Lung (tissue), 12 donors: ENCODE measurements around the gene ANKS1B. TPM values are rescaled to one million over a fixed set of nuclear protein-coding genes. Genes with fewer than 3 reads are reported as not detected.
"Not testable (repeated sequence)": the region's sequence is repeated elsewhere in the genome, so short reads cannot be mapped to it uniquely, and the experiment has no call there.

ENCODE experiments used
- ATAC-seq: fragments of 200-7000 bp; cut with Tn5 transposase; one replicate; pipeline ENCODE4 v1.9.1; 2020; ENCODE audit warnings: moderate number of reproducible peaks; ENCODE audit not compliant: insufficient read depth, low FRiP score
- DNase-seq, 3 donors: peaks; one replicate each; pipeline ENCODE4 v3.0.0-alpha.2; 2013 to 2017
- H3K27ac ChIP-seq, 2 donors: one replicate each; pipeline ENCODE4 v1.5.1; 2013; ENCODE audit warnings: mild to moderate bottlenecking in 2 of 2, moderate library complexity in 2 of 2, control low read depth in 1 of 2, inconsistent platforms in 1 of 2, low read depth in 1 of 2, low read length in 1 of 2
- H3K27me3 ChIP-seq, 3 donors: one replicate each; pipeline ENCODE4 v1.5.1; 2013; ENCODE audit warnings: low read length in 2 of 3; ENCODE audit not compliant: control insufficient read depth in 3 of 3, insufficient read depth in 3 of 3
- H3K36me3 ChIP-seq, 4 donors: one replicate each; pipeline ENCODE4 v1.5.1; 2013; ENCODE audit warnings: low read length in 4 of 4, mild to moderate bottlenecking in 1 of 4, moderate library complexity in 1 of 4; ENCODE audit not compliant: control insufficient read depth in 4 of 4, insufficient read depth in 4 of 4
- H3K4me1 ChIP-seq, 5 donors: one replicate each; pipeline ENCODE4 v1.5.1; 2013; ENCODE audit warnings: low read length in 5 of 5, mild to moderate bottlenecking in 2 of 5, moderate library complexity in 1 of 5; ENCODE audit not compliant: control insufficient read depth in 5 of 5, insufficient read depth in 5 of 5
- H3K4me3 ChIP-seq: one replicate; pipeline ENCODE4 v1.5.1; 2013; ENCODE audit warnings: mild to moderate bottlenecking, control low read depth, moderate library complexity
- H3K9ac ChIP-seq, 2 donors: one replicate each; pipeline ENCODE4 v1.5.1; 2013; ENCODE audit warnings: low read length in 2 of 2, control low read depth in 1 of 2; ENCODE audit not compliant: insufficient read depth in 1 of 2
- H3K9me3 ChIP-seq, 4 donors: one replicate each; pipeline ENCODE4 v1.5.1; 2013; ENCODE audit warnings: low read length in 3 of 4, mild to moderate bottlenecking in 1 of 4, moderate library complexity in 1 of 4; ENCODE audit not compliant: control insufficient read depth in 4 of 4, insufficient read depth in 3 of 4
- WGBS, 2 donors: extraction: QIAGEN DNeasy Blood & Tissue Kit; methylation state at CpG; one replicate each; pipeline ENCODE4 v1.1.7; 2013; 5-methylcytosine and 5-hydroxymethylcytosine counted together
- polyA plus RNA-seq, 2 donors: library from polyadenylated mRNA; stranded (reverse); fragments of 200-250 nt; gene quantifications; one replicate each; pipeline ENCODE4 v1.2.1, GENCODE V29; 2013
- total RNA-seq, 2 donors: library from RNA; depleted of rRNA in 1 of 2; stranded (reverse); fragments of >200 nt in 1 of 2; gene quantifications; one replicate each; pipeline ENCODE4 v1.2.1, GENCODE V29; 2014 to 2021
- TF ChIP-seq, protein P1 (sequence below): IDR thresholded peaks from 2 replicates; pipeline ENCODE4 v1.5.1; 2012; ENCODE audit warnings: mild to moderate bottlenecking; ENCODE audit errors: control extremely low read depth, extremely low read depth
- donor health status: control.
- donor health status: control.
- donor health status: Bipolar disorder and iron deficiency.
- donor health status: healthy.
- donor health status: DM: yes; HTN: yes; CAD: no.

The ANKS1B gene
- total and polyA plus RNA-seq, 4 donors = 0.32 to 10.3 (median 3.7) TPM

DNA sequence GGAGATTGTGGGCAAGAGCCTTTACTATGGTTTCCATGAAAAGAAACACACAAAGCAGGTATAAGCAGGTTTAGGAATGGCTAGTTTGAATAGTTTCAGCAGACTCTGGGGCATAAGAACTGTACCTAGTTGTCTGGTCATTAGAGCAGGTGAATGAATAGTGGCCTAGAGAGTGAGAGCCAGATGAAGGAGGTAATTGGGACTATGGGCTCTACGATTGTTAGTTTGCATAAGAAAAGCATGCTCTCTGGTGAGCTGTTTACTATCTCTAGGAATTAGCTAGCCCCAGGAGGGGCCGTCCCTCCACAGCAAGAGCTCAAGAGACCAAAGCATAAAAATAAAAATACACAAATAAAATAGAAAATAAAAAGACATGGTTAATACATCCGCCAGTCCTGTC is 734.6 kb downstream of the ANKS1B start:
- no peaks in the 10 kb centered on the region for H3K4me1 ChIP-seq
- no peak overlapping the region for H3K27ac ChIP-seq
- no peaks in the 10 kb centered on the region for H3K27me3 ChIP-seq
- TF ChIP-seq, protein P1, sequence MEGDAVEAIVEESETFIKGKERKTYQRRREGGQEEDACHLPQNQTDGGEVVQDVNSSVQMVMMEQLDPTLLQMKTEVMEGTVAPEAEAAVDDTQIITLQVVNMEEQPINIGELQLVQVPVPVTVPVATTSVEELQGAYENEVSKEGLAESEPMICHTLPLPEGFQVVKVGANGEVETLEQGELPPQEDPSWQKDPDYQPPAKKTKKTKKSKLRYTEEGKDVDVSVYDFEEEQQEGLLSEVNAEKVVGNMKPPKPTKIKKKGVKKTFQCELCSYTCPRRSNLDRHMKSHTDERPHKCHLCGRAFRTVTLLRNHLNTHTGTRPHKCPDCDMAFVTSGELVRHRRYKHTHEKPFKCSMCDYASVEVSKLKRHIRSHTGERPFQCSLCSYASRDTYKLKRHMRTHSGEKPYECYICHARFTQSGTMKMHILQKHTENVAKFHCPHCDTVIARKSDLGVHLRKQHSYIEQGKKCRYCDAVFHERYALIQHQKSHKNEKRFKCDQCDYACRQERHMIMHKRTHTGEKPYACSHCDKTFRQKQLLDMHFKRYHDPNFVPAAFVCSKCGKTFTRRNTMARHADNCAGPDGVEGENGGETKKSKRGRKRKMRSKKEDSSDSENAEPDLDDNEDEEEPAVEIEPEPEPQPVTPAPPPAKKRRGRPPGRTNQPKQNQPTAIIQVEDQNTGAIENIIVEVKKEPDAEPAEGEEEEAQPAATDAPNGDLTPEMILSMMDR = no peak
- no peak for ATAC-seq
- H3K4me3 ChIP-seq = no peak overlapping the region
- no peak for DNase-seq
- 78 to 83% methylated on average over 3 of the region's 3 CpGs for WGBS, 2 donors
- H3K36me3 ChIP-seq = no peaks in the 10 kb centered on the region
- H3K9ac ChIP-seq = no peak overlapping the region
- H3K9me3 ChIP-seq = peaks cover 0 to 2% (median 0%) of the 10 kb centered on the region in 4 donors

- Histone ChIP-seq H3K4me1 (no peaks in the 10 kb centered on the region), H3K27ac (no peak overlapping the region), H3K27me3 (no peaks in the 10 kb centered on the region), H3K36me3 (no peaks in the 10 kb centered on the region), H3K9me3 (peaks cover 0 to 2% (median 0%) of the 10 kb centered on the region in 4 donors), H3K9ac (no peak overlapping the region), H3K4me3 (no peak overlapping the region)
- DNase-seq (no peak), ATAC-seq (no peak)
- 69 to 73% methylated on average over 4 of the region's 4 CpGs for WGBS, 2 donors
- TF ChIP-seq, protein P1 = no peak
Observed at GRCh38 chr12:99249543-99249942, 735.2 kb downstream of the ANKS1B start.

DNA sequence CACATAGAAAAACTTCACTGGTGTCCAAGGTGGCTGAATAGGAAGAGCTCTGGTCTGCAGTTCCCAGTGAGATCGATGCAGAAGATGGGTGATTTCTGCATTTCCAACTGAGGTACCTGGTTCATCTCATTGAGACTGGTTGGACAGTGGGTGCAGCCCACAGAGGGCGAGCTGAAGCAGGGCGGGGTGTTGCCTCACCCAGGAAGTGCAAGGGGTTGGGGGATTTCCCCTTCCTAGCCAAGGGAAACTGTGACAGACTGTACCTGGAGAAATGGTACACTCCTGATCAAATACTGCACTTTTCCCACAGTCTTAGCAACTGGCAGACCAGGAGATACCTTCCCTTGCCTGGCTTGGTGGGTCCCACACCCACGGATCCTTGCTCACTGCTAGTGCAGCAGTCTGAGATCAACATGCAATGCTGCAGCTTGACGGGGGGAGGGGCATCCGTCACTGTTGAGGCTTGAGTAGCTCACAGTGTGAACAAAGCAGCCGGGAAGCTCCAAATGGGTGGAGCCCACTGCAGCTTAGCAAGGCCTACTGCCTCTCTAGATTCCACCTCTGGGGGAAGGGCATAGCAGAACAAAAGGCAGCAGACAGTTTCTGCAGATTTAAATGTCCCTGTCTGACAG is 746.7 kb downstream of the ANKS1B start:
- ATAC-seq, H3K27me3 ChIP-seq, H3K9ac ChIP-seq, H3K9me3 ChIP-seq, H3K27ac ChIP-seq, H3K4me1 ChIP-seq, H3K36me3 ChIP-seq, H3K4me3 ChIP-seq: not testable (repeated sequence)
- DNase-seq = peak; percentile 36 to 58 (median 45)
- WGBS, 2 donors = 47% methylated on average over 7 of the region's 7 CpGs

- Histone ChIP-seq H3K4me3 (no peak overlapping the region), H3K9me3 (no peaks in the 10 kb centered on the region), H3K9ac (no peak overlapping the region), H3K27ac (no peak overlapping the region), H3K36me3 (no peaks in the 10 kb centered on the region), H3K27me3 (no peaks in the 10 kb centered on the region), H3K4me1 (peaks cover 0 to 5% (median 0%) of the 10 kb centered on the region in 5 donors)
- 59 to 74% methylated on average over 3 of the region's 3 CpGs for WGBS, 2 donors
- TF ChIP-seq, protein P1 = no peak
- DNase-seq = peak in 1 of 3 donors; percentile 46
- no peak for ATAC-seq
Observed at GRCh38 chr12:99235381-99235780, 749.4 kb downstream of the ANKS1B start.
